Thyroid gland (tissue), 4 donors: ENCODE measurements around the gene ALOX15B. TPM values are rescaled to one million over a fixed set of nuclear protein-coding genes. Genes with fewer than 3 reads are reported as not detected.
"Not testable (repeated sequence)": the region's sequence is repeated elsewhere in the genome, so short reads cannot be mapped to it uniquely, and the experiment has no call there.

ENCODE experiments used
- DNase-seq, 2 donors: peaks; one replicate each; pipeline ENCODE4 v3.0.0-alpha.2; 2019
- H3K27ac ChIP-seq, 3 donors: fragments of 200-600 bp; sonication (generic); 1 replicate in 2 of 3; 2 replicates in 1 of 3; pipeline ENCODE4 v1.5.1; 2016 to 2019; ENCODE audit warnings: mild to moderate bottlenecking in 1 of 3, moderate library complexity in 1 of 3
- H3K27me3 ChIP-seq: fragments of 200-600 bp; sonication (generic); one replicate; pipeline ENCODE4 v1.5.1; 2019
- H3K36me3 ChIP-seq, 2 donors: fragments of 200-600 bp; sonication (generic); one replicate each; pipeline ENCODE4 v1.5.1; 2016 to 2019
- H3K4me1 ChIP-seq, 2 donors: fragments of 200-600 bp; sonication (generic); one replicate each; pipeline ENCODE4 v1.5.1; 2017 to 2019
- H3K4me3 ChIP-seq, 3 donors: fragments of 200-600 bp; sonication (generic); replicated peaks in 1 of 3; 1 replicate in 2 of 3; 2 replicates in 1 of 3; pipeline ENCODE4 v1.5.1; 2016; ENCODE audit warnings: mild to moderate bottlenecking in 1 of 3
- H3K9me3 ChIP-seq: fragments of 200-600 bp; sonication (generic); one replicate; pipeline ENCODE4 v1.5.1; 2017
- CTCF ChIP-seq, 6 experiments: fragments of 200-600 bp in 3 of 6; fragments of 450-650 bp in 3 of 6; sonication (generic) in 3 of 6; IDR thresholded peaks; one replicate each; pipeline ENCODE4 v1.5.1; 2016 to 2019; ENCODE audit warnings: antibody characterized with exemption in 6 of 6, mild to moderate bottlenecking in 2 of 6, inconsistent platforms in 1 of 6, moderate library complexity in 1 of 6
- POLR2A ChIP-seq, 2 donors: fragments of 450-650 bp; IDR thresholded peaks; one replicate each; pipeline ENCODE4 v1.6.1; 2017; ENCODE audit warnings: antibody characterized with exemption in 2 of 2, mild to moderate bottlenecking in 2 of 2, moderate library complexity in 1 of 2
- WGBS, 2 donors: methylation state at CpG; one replicate each; pipeline ENCODE4 v1.1.5; 2017; 5-methylcytosine and 5-hydroxymethylcytosine counted together
- intact Hi-C: fragments of 100-400 bp; cut with DNase I; formaldehyde crosslinking; loops from one replicate; pipeline ENCODE4 v1.15.1; 2023
- total RNA-seq, 4 donors: library from RNA; depleted of rRNA; stranded (reverse); fragments of >200 nt; gene quantifications; one replicate each; pipeline ENCODE4 v1.2.3, GENCODE V29; 2016

The ALOX15B gene
- total RNA-seq, 4 donors from 2014 or later, result 0.67 to 3.3 (median 1.1) TPM

GRCh38 chr17:8056232-8056975 is 17.5 kb downstream of the ALOX15B start:
- no peaks in the 10 kb centered on the region for H3K9me3 ChIP-seq
- peaks cover 0 to 9% of the 10 kb centered on the region in 2 donors for H3K4me1 ChIP-seq
- peak; percentile 31 to 34 for DNase-seq
- peaks cover 10% of the 10 kb centered on the region for H3K27me3 ChIP-seq
- no peaks in the 10 kb centered on the region for H3K36me3 ChIP-seq
- TF ChIP-seq POLR2A (IDR thresholded peaks at IDR 0.05), result no peak
- TF ChIP-seq CTCF (IDR thresholded peaks at IDR 0.05), result no peak
- H3K4me3 ChIP-seq, result no peak overlapping the region
- no peak overlapping the region for H3K27ac ChIP-seq
- WGBS, 2 donors, result 42 to 43% methylated on average over 14 of the region's 14 CpGs
- intact Hi-C loops, result no loop called here

GRCh38 chr17:8056976-8057625 is 18.2 kb downstream of the ALOX15B start:
- intact Hi-C loops, result no loop called here
- H3K9me3 ChIP-seq, result no peaks in the 10 kb centered on the region
- no peak overlapping the region for H3K27ac ChIP-seq
- WGBS, 2 donors, result 63 to 64% methylated on average over 17 of the region's 17 CpGs
- peaks cover 0 to 9% of the 10 kb centered on the region in 2 donors for H3K4me1 ChIP-seq
- H3K4me3 ChIP-seq, result no peak overlapping the region
- H3K36me3 ChIP-seq, result no peaks in the 10 kb centered on the region
- no peak for DNase-seq
- H3K27me3 ChIP-seq, result peaks cover 12% of the 10 kb centered on the region
- TF ChIP-seq CTCF (IDR thresholded peaks at IDR 0.05), result no peak
- TF ChIP-seq POLR2A (IDR thresholded peaks at IDR 0.05), result no peak

- 5 to 9% methylated on average over 13 to 14 of the region's 14 CpGs for WGBS, 2 donors
- Histone ChIP-seq H3K4me3 (no peak overlapping the region), H3K36me3 (no peaks in the 10 kb centered on the region), H3K27me3 (peaks cover 18% of the 10 kb centered on the region), H3K9me3 (no peaks in the 10 kb centered on the region), H3K27ac (no peak overlapping the region), H3K4me1 (peaks cover 0 to 9% of the 10 kb centered on the region in 2 donors)
- TF ChIP-seq CTCF (IDR thresholded peaks at IDR 0.05), result peak; percentile 45 to 87 (median 80)
- TF ChIP-seq POLR2A (IDR thresholded peaks at IDR 0.05), result no peak
- intact Hi-C loops, result no loop called here
- peak; percentile 41 to 49 for DNase-seq
Observed at GRCh38 chr17:8057691-8058114, 18.8 kb downstream of the ALOX15B start.

GRCh38 chr17:8059131-8059530 is 20.3 kb downstream of the ALOX15B start:
- Histone ChIP-seq H3K27ac (no peak overlapping the region), H3K27me3 (peaks cover 24% of the 10 kb centered on the region), H3K4me1 (peaks cover 0 to 9% of the 10 kb centered on the region in 2 donors), H3K4me3 (no peak overlapping the region), H3K36me3 (no peaks in the 10 kb centered on the region), H3K9me3 (no peaks in the 10 kb centered on the region)
- no peak for DNase-seq
- intact Hi-C loops, result no loop called here
- WGBS, 2 donors, result 23 to 44% methylated on average over 7 of the region's 7 CpGs
- no peak for TF ChIP-seq CTCF (IDR thresholded peaks at IDR 0.05)
- no peak for TF ChIP-seq POLR2A (IDR thresholded peaks at IDR 0.05)

- H3K9me3 ChIP-seq, result no peaks in the 10 kb centered on the region
- TF ChIP-seq POLR2A (IDR thresholded peaks at IDR 0.05) (no peak), CTCF (IDR thresholded peaks at IDR 0.05) (peak; percentile 62 to 81 (median 68))
- peak; percentile 51 to 53 for DNase-seq
- peaks cover 0 to 9% of the 10 kb centered on the region in 2 donors for H3K4me1 ChIP-seq
- no peak overlapping the region for H3K4me3 ChIP-seq
- no peak overlapping the region for H3K27ac ChIP-seq
- no peaks in the 10 kb centered on the region for H3K36me3 ChIP-seq
- 6 to 7% methylated on average over 10 of the region's 10 CpGs for WGBS, 2 donors
- intact Hi-C loops, result loop anchor here (5.0 kb wide), 1 partner anchor 57 kb away; the partner anchor contains the start of gene ALOXE3
- H3K27me3 ChIP-seq, result peaks cover 24% of the 10 kb centered on the region
Observed at GRCh38 chr17:8060274-8060673, 21.4 kb downstream of the ALOX15B start.

- H3K4me1 ChIP-seq, H3K4me3 ChIP-seq, H3K27ac ChIP-seq, H3K9me3 ChIP-seq, H3K36me3 ChIP-seq, DNase-seq: not testable (repeated sequence)
- 45% methylated on average over 8 of the region's 8 CpGs for WGBS, 2 donors
- peaks cover 24% of the 10 kb centered on the region for H3K27me3 ChIP-seq
- intact Hi-C loops, result loop anchor here (5.0 kb wide), 1 partner anchor 55 kb away; the partner anchor contains the start of gene ALOXE3
Observed at GRCh38 chr17:8061851-8062250, 23.0 kb downstream of the ALOX15B start.
